K562 (cell line): ENCODE results near the gene FAM83G. TPM values are rescaled to one million over a fixed set of nuclear protein-coding genes. Genes with fewer than 3 reads are reported as not detected.

ENCODE experiments used
- ATAC-seq: fragments of 200-7000 bp; cut with Tn5 transposase; 3 replicates; pipeline ENCODE4 v1.9.1; 2020; ENCODE audit warnings: moderate library complexity
- BruUV-seq: library from RNA; stranded (reverse); fragments of 400-500 nt; replicated peaks from 2 replicates; lab custom pipeline; 2021; lab: Mats Ljungman, UMichigan
- CTCF ChIA-PET: fragments of 300-600 bp; formaldehyde crosslinking; extraction: SDS; loops from one replicate; lab custom pipeline; 2021; ENCODE audit warnings: low intra/inter-chr PET ratio; lab: Yijun Ruan, JAX
- POLR2A ChIA-PET: fragments of 300-600, 350-650 bp; sonication (Branson Sonifier 250); formaldehyde crosslinking; extraction: SDS; loops from one replicate; lab custom pipeline; 2021; ENCODE audit warnings: antibody characterized with exemption, inconsistent platforms; lab: Yijun Ruan, JAX
- DNase-seq, 4 experiments: peaks; one replicate each; pipeline versions ENCODE4 v3.0.0 to v3.0.0-alpha.2; 2011 to 2018; ENCODE audit warnings: low spot score in 3 of 4, mixed read lengths in 3 of 4; ENCODE audit errors: extremely low read depth in 1 of 4
- FAIRE-seq: peaks from 2 replicates; lab custom pipeline; 2011; peaks lifted over from hg19 to GRCh38; lab: Jason Lieb, UNC
- H2AFZ ChIP-seq: 2 replicates; pipeline ENCODE4 v1.6.0; 2011; ENCODE audit warnings: low read depth, low read length, control low read depth, inconsistent platforms
- H3K27ac ChIP-seq: fragments of 200-600 bp; 3 replicates; pipeline ENCODE4 v1.8.0; 2011; ENCODE audit warnings: low read depth, mild to moderate bottlenecking, control low read depth, inconsistent platforms, low read length, moderate library complexity, mixed read lengths; ENCODE audit errors: extremely low read depth
- H3K27me3 ChIP-seq, 2 experiments: fragments of 300-600 bp in 1 of 2; 2 replicates in 1 of 2; 3 replicates in 1 of 2; pipeline versions ENCODE4 v1.6.0 to v1.8.0; 2011; ENCODE audit warnings: inconsistent platforms in 2 of 2, low read length in 2 of 2, mild to moderate bottlenecking in 1 of 2, mixed read lengths in 1 of 2, moderate library complexity in 1 of 2; ENCODE audit not compliant: control insufficient read depth in 2 of 2, insufficient read depth in 2 of 2
- H3K36me3 ChIP-seq: fragments of 300-600 bp; 3 replicates; pipeline ENCODE4 v1.8.0; 2011; ENCODE audit warnings: mild to moderate bottlenecking, low read length, inconsistent platforms; ENCODE audit not compliant: control insufficient read depth, insufficient read depth
- H3K4me1 ChIP-seq, 2 experiments: fragments of 200-600 bp in 1 of 2; replicated peaks in 1 of 2; 2 replicates in 1 of 2; 3 replicates in 1 of 2; pipeline versions ENCODE4 v1.5.1 to v1.8.0; 2011; ENCODE audit warnings: inconsistent platforms in 2 of 2, low read length in 2 of 2, mild to moderate bottlenecking in 1 of 2, mixed read lengths in 1 of 2, moderate library complexity in 1 of 2; ENCODE audit not compliant: control insufficient read depth in 2 of 2, insufficient read depth in 2 of 2
- H3K4me2 ChIP-seq: 2 replicates; pipeline ENCODE4 v1.6.1; 2011; ENCODE audit warnings: low read length, control low read depth, inconsistent platforms, mixed read lengths; ENCODE audit not compliant: insufficient read depth
- H3K4me3 ChIP-seq: fragments of 200-600 bp; sonication (generic), shearing (Covaris generic); 2 replicates; pipeline ENCODE4 v1.5.1; 2016; ENCODE audit warnings: control low read depth, inconsistent platforms
- H3K79me2 ChIP-seq: fragments of 200-600 bp; 3 replicates; pipeline ENCODE4 v1.8.0; 2011; ENCODE audit warnings: low read length, inconsistent platforms; ENCODE audit not compliant: control insufficient read depth, insufficient read depth
- H3K9ac ChIP-seq, 2 experiments: 2 replicates each; pipeline versions ENCODE4 v1.6.0 to v1.6.1; 2011; ENCODE audit warnings: low read depth in 2 of 2, low read length in 2 of 2, control low read depth in 1 of 2, inconsistent platforms in 1 of 2, mild to moderate bottlenecking in 1 of 2, mixed read lengths in 1 of 2; ENCODE audit not compliant: insufficient read depth in 1 of 2
- H3K9me1 ChIP-seq: one replicate; pipeline ENCODE4 v1.6.0; 2011; ENCODE audit warnings: inconsistent platforms, mild to moderate bottlenecking, low read length, moderate library complexity; ENCODE audit not compliant: control insufficient read depth, insufficient read depth
- H3K9me3 ChIP-seq: replicated peaks from 2 replicates; pipeline ENCODE4 v1.5.1; 2011; ENCODE audit warnings: low read depth, low read length, inconsistent platforms; ENCODE audit not compliant: control insufficient read depth, insufficient read depth
- H4K20me1 ChIP-seq: replicated peaks from 2 replicates; pipeline ENCODE4 v1.6.1; 2011; ENCODE audit warnings: low read length, inconsistent platforms, mixed read lengths; ENCODE audit not compliant: control insufficient read depth, insufficient read depth
- CSDE1 ChIP-seq, 2 experiments: fragments of 450-650 bp; IDR thresholded peaks; 2 replicates each; pipeline ENCODE4 v1.6.1; 2016; ENCODE audit warnings: mild to moderate bottlenecking in 1 of 2
- DLX4 ChIP-seq: fragments of 250-450 bp; sonication (Bioruptor Pico); IDR thresholded peaks from 2 replicates; pipeline ENCODE4 v1.6.1; 2021; ENCODE audit warnings: mild to moderate bottlenecking
- ELK1 ChIP-seq: sonication (generic); formaldehyde crosslinking; IDR thresholded peaks from 2 replicates; pipeline ENCODE4 v1.8.1; 2022; ENCODE audit warnings: missing genetic modification reagents
- GTF3C2 ChIP-seq: IDR thresholded peaks from 3 replicates; pipeline ENCODE4 v1.6.1; 2011; ENCODE audit warnings: borderline replicate concordance, mild to moderate bottlenecking, moderate library complexity; ENCODE audit not compliant: insufficient read length; ENCODE audit errors: extremely low read depth
- MBD1 ChIP-seq: fragments of 250-450 bp; sonication (Bioruptor Pico); IDR thresholded peaks from 2 replicates; pipeline ENCODE4 v1.8.0; 2022; ENCODE audit warnings: inconsistent platforms
- NFE2L1 ChIP-seq: fragments of 450-650 bp; IDR thresholded peaks from 2 replicates; pipeline ENCODE4 v1.6.1; 2016; ENCODE audit warnings: missing genetic modification characterization, low read depth, mild to moderate bottlenecking, missing compliant biosample characterization, moderate library complexity, borderline replicate concordance
- NUFIP1 ChIP-seq: fragments of 450-650 bp; IDR thresholded peaks from 2 replicates; pipeline ENCODE4 v1.6.1; 2018; ENCODE audit not compliant: partially characterized antibody
- RBFOX2 ChIP-seq: fragments of 200-400 bp; formaldehyde crosslinking; IDR thresholded peaks from 2 replicates; pipeline ENCODE4 v1.6.1; 2017; ENCODE audit warnings: low read depth, mild to moderate bottlenecking, low read length, moderate library complexity
- SAFB ChIP-seq: fragments of 200-400 bp; formaldehyde crosslinking; IDR thresholded peaks from 2 replicates; pipeline ENCODE4 v1.6.1; 2017; ENCODE audit warnings: low read depth, low read length, borderline replicate concordance
- TBP ChIP-seq: optimal IDR thresholded peaks from 2 replicates; pipeline ENCODE3; 2011; ENCODE audit warnings: low read depth, low read length, improper control_type of control experiment
- ZNF277 ChIP-seq: fragments of 250-450 bp; sonication (Bioruptor Pico); IDR thresholded peaks from 2 replicates; pipeline ENCODE4 v1.8.0; 2022; ENCODE audit warnings: inconsistent platforms, mild to moderate bottlenecking, moderate library complexity, borderline replicate concordance
- ZNF354B ChIP-seq: fragments of 250-450 bp; sonication (Bioruptor Pico); IDR thresholded peaks from 2 replicates; pipeline ENCODE4 v1.4.0; 2020
- WGBS: fragments of 100-300 bp; shearing (Covaris generic); methylation state at CpG from one replicate; pipeline ENCODE4 v1.1.6; 2016; ENCODE audit warnings: low coverage, mixed read lengths; ENCODE audit not compliant: insufficient coverage; ENCODE audit errors: missing lambda C conversion rate; 5-methylcytosine and 5-hydroxymethylcytosine counted together
- in situ Hi-C: fragments of 300-500 bp; cut with MboI; formaldehyde crosslinking; loops from 4 replicates; pipeline ENCODE4 v1.15.0; 2018; ENCODE audit warnings: inconsistent platforms, mixed read lengths
- intact Hi-C: fragments of 100-400 bp; cut with micrococcal nuclease; formaldehyde crosslinking; loops from 2 replicates; pipeline ENCODE4 v1.14.2; 2022
- polyA plus RNA-seq, 8 experiments: library from polyadenylated mRNA; depleted of rRNA in 4 of 8; stranded (reverse) in 5 of 8; unstranded in 3 of 8; fragments of >200 nt; fragmentation: Nextera tagmentation in 2 of 8; fragmentation: Illumina TruSeq in 1 of 8; extraction: Ambion mirVana in 2 of 8; extraction: Trizol in 1 of 8; gene quantifications; 2 replicates each; pipeline versions ENCODE4 v1.2.1 to v1.2.3, GENCODE V29; 2011 to 2014; ENCODE audit warnings: inconsistent platforms in 1 of 8, missing spikeins in 1 of 8
- total RNA-seq, 7 experiments: library from RNA; depleted of rRNA in 6 of 7; stranded (reverse); fragments of >200 nt in 6 of 7; fragmentation: Illumina TruSeq in 2 of 7; extraction: Trizol in 2 of 7; gene quantifications; 2 replicates each; pipeline versions ENCODE4 v1.2.1 to v1.2.3, GENCODE V29; 2011 to 2021; ENCODE audit warnings: low replicate concordance in 1 of 7

The FAM83G gene
- total and polyA plus RNA-seq, 9 of the 15 experiments (the other 6 are each of a cell fraction or from before 2014, with no cell fraction given) = 0.04 to 10.3 (median 4.5) TPM; not detected in 1

- no peak for TF ChIP-seq GTF3C2
- TF ChIP-seq SAFB = no peak
- no peak for TF ChIP-seq RBFOX2
- no peak for TF ChIP-seq NFE2L1 (tag)
These were observed 18.2 kb upstream of the FAM83G start (continued) for GRCh38 chr17:19022747-19023146.

- Histone ChIP-seq H2AFZ (peak overlapping the region; percentile 87; the same call in 1 of the 2 replicates), H3K4me3 (peak overlapping the region; percentile 36), H3K9me1 (no peaks in the 10 kb centered on the region), H3K27me3 (no peaks in the 10 kb centered on the region), H3K4me1 (peaks cover 12 to 37% of the 10 kb centered on the region in 2 experiments; a peak in 4 of 5 replicates), H3K9ac (peak overlapping the region in 1 of 2 experiments; percentile 89; a peak in 2 of 4 replicates), H3K36me3 (no peaks in the 10 kb centered on the region), H3K27ac (no peak overlapping the region), H4K20me1 (no peaks in the 10 kb centered on the region), H3K79me2 (no peaks in the 10 kb centered on the region), H3K9me3 (no peaks in the 10 kb centered on the region), H3K4me2 (peak overlapping the region; percentile 68)
- ATAC-seq (no peak), FAIRE-seq (peak; percentile 32), DNase-seq (no peak)
- ChIA-PET POLR2A (interaction anchor here (2.1 kb wide), 1 partner anchor 25 kb away, joined by 5 read pairs; no protein-coding TSS in a partner anchor), CTCF (no interaction called here)
- intact Hi-C loops (no loop called here), in situ Hi-C loops (no loop called here)
- WGBS = 76% methylated on average over 5 of the region's 5 CpGs
- BruUV-seq = no TSS peak
- TF ChIP-seq NUFIP1 (no peak), ZNF277 (CRISPR knock-in tag) (no peak), DLX4 (no peak), ELK1 (CRISPR knock-in tag) (no peak), MBD1 (no peak), CSDE1 (IDR thresholded peaks at IDR 0.05) (no peak), TBP (no peak), ZNF354B (CRISPR knock-in tag) (no peak)
These were observed 17.6 kb upstream of the FAM83G start for GRCh38 chr17:19022128-19022527.
